Measurements from ENCODE around the gene MSTO1.
A peak's percentile ranks its signal among the peaks of the same experiment; 100 is the strongest.

Gene MSTO1

DNA sequence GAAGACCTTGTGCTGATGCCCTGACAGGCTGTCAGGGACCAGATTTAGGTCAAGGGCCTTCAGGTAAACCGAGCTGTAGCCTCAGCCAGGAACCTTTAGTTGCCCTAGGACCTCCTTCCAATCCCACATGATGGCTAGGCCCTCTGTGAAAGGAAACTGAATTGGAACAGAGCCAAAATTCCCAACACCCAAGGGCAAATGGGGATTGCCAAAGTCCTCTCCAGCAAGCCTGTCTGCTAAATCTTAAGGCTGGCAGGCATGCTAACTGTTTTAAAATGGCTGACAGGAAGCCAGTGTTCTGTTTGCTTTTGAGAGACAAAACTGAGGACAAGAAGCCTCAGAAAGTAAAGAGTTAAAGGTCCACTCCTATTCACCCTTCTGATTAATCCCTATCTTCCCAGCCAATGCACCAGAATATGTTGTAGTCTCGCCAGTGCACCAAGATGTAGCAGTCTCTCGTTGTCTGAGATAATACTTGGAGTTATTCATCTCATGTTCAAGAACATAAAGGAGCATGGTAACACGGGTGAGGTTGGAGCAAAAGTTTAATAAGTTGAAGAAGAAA lies 35.1 kb downstream of the MSTO1 start:
- Mint-ChIP-seq H3K4me3 (no peak overlapping the region), H3K36me3 (ENCODE audit: low read depth) (peaks cover 5% of the 10 kb centered on the region), H3K27ac (peak overlapping the region; percentile 20), H3K9me3 (peaks cover 39% of the 10 kb centered on the region), H3K4me1 (peaks cover 22% of the 10 kb centered on the region), H3K27me3 (ENCODE audit: low read depth, poor library complexity) (peaks cover 11% of the 10 kb centered on the region)
- no peak for DNase-seq
- TF ChIP-seq, protein P1, sequence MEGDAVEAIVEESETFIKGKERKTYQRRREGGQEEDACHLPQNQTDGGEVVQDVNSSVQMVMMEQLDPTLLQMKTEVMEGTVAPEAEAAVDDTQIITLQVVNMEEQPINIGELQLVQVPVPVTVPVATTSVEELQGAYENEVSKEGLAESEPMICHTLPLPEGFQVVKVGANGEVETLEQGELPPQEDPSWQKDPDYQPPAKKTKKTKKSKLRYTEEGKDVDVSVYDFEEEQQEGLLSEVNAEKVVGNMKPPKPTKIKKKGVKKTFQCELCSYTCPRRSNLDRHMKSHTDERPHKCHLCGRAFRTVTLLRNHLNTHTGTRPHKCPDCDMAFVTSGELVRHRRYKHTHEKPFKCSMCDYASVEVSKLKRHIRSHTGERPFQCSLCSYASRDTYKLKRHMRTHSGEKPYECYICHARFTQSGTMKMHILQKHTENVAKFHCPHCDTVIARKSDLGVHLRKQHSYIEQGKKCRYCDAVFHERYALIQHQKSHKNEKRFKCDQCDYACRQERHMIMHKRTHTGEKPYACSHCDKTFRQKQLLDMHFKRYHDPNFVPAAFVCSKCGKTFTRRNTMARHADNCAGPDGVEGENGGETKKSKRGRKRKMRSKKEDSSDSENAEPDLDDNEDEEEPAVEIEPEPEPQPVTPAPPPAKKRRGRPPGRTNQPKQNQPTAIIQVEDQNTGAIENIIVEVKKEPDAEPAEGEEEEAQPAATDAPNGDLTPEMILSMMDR (IDR thresholded peaks at IDR 0.05): no peak

DNA sequence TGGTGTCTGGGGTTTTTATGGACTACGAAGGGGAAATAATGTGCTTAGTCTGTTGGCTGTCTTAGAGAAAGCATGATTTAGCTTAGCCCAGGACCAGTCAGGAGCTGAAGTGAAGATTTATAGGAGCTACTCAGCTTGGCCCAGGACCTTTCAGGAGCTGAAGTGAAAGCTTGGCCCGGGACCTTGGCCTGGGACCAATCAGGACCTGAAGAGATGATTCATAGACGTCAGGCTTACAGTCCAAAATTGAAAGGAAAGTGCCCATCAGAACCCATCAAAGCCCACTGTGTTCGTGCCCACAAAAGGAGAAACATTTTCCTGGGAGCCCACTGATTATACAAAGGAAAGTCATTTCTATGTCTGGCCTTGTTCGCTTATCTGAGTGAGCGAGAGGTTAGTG lies 35.6 kb downstream of the MSTO1 start:
- Mint-ChIP-seq H3K36me3 (ENCODE audit: low read depth) (peaks cover 5% of the 10 kb centered on the region), H3K27me3 (ENCODE audit: low read depth, poor library complexity) (peaks cover 12% of the 10 kb centered on the region), H3K9me3 (peaks cover 38% of the 10 kb centered on the region), H3K4me3 (no peak overlapping the region), H3K4me1 (peaks cover 22% of the 10 kb centered on the region), H3K27ac (peak overlapping the region; percentile 20)
- DNase-seq: no peak
- TF ChIP-seq, protein P1 (IDR thresholded peaks at IDR 0.05): no peak

DNA sequence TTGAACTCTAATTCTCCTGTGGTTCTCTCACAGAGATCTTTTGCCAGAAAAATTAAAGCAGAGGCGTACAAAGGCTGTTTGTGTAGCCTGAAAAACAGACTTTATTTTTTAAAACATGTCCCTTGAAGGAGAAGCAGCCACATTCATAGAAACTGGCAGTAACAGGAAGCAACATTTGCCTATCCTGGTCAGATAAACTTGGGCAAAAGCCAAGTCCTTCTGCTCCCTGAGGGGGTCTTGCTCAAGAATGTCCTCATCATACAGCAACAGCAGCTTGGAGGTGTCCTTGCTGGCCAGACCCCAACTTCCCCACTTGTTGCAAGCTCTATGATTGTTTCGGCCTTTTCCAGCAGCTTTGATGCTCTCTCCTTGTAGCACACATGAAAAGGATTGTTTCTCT lies 36.3 kb downstream of the MSTO1 start:
- H3K4me3 Mint-ChIP-seq: no peak overlapping the region
- TF ChIP-seq, protein P1 (IDR thresholded peaks at IDR 0.05): no peak
- peaks cover 12% of the 10 kb centered on the region for H3K27me3 Mint-ChIP-seq (ENCODE audit: low read depth, poor library complexity)
- H3K9me3 Mint-ChIP-seq: peaks cover 36% of the 10 kb centered on the region
- peak overlapping the region; percentile 79 for H3K27ac Mint-ChIP-seq
- H3K4me1 Mint-ChIP-seq: peaks cover 22% of the 10 kb centered on the region
- H3K36me3 Mint-ChIP-seq (ENCODE audit: low read depth): peaks cover 5% of the 10 kb centered on the region
- no peak for DNase-seq

DNA sequence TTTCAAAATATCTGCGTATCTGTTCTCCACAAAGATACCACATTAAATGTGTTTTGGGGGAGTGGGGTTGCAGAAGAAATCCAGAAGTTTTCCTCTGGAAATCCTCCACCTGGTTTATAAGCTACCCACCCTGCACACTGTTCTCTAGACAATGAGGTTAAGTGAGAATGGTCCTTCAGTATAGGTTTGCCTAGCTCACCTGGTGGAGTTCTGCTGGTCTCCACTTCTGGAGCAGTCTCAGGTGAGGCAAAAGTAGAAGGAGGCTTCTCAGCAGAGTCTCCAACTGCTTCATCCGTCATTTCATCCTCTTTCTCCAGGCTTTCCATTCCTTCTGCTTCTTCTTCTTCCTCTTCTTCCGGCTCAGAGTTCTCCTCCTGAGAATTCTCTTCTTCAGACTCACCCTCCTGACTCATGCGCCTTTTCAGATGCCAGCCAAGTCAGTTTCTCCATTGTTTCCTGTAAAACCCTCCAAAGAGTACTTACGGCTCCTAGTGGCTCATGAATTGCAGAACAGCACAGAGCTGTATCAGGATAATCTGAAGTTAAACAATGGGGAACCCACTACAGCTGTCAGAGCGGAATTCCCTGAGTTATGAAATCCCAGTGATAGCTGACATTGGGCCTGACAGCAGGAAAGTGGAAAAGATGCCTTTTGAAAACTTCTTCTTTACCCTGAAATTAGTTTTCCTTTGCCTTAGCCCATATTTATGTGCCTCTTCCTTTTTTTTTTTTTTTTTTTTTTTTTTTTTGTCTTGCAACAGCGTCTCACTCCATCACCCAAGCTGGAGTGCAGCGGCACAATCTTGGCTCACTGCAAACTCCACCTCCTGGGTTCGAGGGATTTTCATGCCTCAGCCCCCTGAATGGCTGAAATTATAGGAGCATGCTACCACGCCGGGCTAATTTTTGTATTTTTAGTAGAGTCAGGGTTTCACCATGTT lies 38.5 kb downstream of the MSTO1 start:
- Mint-ChIP-seq H3K9me3 (peaks cover 14% of the 10 kb centered on the region), H3K4me1 (peaks cover 22% of the 10 kb centered on the region), H3K4me3 (no peak overlapping the region), H3K27ac (no peak overlapping the region), H3K36me3 (ENCODE audit: low read depth) (no peaks in the 10 kb centered on the region), H3K27me3 (ENCODE audit: low read depth, poor library complexity) (peaks cover 9% of the 10 kb centered on the region)
- DNase-seq: no peak
- TF ChIP-seq, protein P1 (IDR thresholded peaks at IDR 0.05): no peak

DNA sequence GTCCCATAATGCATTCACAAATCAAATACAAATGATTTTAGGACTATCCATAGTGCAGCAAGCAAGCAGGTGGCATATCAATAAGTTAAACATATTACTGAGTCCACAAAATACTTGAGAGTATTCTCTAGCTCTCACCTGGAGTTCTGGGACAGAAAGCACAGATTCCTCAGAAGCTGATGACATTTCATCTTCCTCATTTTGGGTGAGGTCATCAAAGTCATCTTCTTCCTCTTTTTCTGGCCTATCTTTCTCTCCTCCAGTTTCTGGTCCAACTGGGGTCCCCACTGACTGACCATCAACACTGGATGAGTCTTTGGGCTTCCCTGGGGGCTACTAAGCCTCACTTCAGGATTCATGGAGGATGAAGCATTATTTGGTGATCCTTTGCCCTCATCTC lies 39.7 kb downstream of the MSTO1 start:
- Mint-ChIP-seq H3K4me1 (peaks cover 22% of the 10 kb centered on the region), H3K9me3 (peaks cover 8% of the 10 kb centered on the region), H3K27ac (no peak overlapping the region), H3K27me3 (ENCODE audit: low read depth, poor library complexity) (peaks cover 9% of the 10 kb centered on the region), H3K36me3 (ENCODE audit: low read depth) (no peaks in the 10 kb centered on the region), H3K4me3 (no peak overlapping the region)
- DNase-seq: no peak
- TF ChIP-seq, protein P1 (IDR thresholded peaks at IDR 0.05): no peak
